ENCODE results near the gene WNK2. TPM values are rescaled to one million over a fixed set of nuclear protein-coding genes. Genes with fewer than 3 reads are reported as not detected.
"Not testable (repeated sequence)": the region's sequence is repeated elsewhere in the genome, so short reads cannot be mapped to it uniquely, and the experiment has no call there.

Gene WNK2
- total RNA-seq, 1 experiment from 2014 or later, result not detected

GRCh38 chr9:93366486-93366885 is 182.5 kb downstream of the WNK2 start:
- not testable (repeated sequence) for DNase-seq (ENCODE audit: low spot score)

- DNase-seq (ENCODE audit: low spot score), result no peak
These were observed 184.5 kb downstream of the WNK2 start for GRCh38 chr9:93368437-93368836.

GRCh38 chr9:93369686-93370085 is 185.7 kb downstream of the WNK2 start:
- DNase-seq (ENCODE audit: low spot score), result no peak

Other genes starting within 250 kb of the WNK2 start
- gene FGD3, start 236.6 kb upstream of the WNK2 start, total RNA-seq (2014; rRNA removed; shearing (Covaris generic)), result 0.10 and 0.12 TPM in 2 replicates
- gene SUSD3, start 125.4 kb upstream of the WNK2 start, total RNA-seq (2014; rRNA removed; shearing (Covaris generic)), result not detected in 2 replicates
- gene CARD19, start 87.9 kb upstream of the WNK2 start, total RNA-seq (2014; rRNA removed; shearing (Covaris generic)), result 51.7 and 74.8 TPM in 2 replicates
- gene NINJ1, start 49.9 kb upstream of the WNK2 start, total RNA-seq (2014; rRNA removed; shearing (Covaris generic)), result 64.2 and 68.2 TPM in 2 replicates